Measurements from ENCODE around the gene COX5A.
A peak's percentile ranks its signal among the peaks of the same experiment; 100 is the strongest.

The COX5A gene

GRCh38 chr15:74955796-74956647 lies 18.1 kb upstream of the COX5A start:
- TF ChIP-seq, protein P1, sequence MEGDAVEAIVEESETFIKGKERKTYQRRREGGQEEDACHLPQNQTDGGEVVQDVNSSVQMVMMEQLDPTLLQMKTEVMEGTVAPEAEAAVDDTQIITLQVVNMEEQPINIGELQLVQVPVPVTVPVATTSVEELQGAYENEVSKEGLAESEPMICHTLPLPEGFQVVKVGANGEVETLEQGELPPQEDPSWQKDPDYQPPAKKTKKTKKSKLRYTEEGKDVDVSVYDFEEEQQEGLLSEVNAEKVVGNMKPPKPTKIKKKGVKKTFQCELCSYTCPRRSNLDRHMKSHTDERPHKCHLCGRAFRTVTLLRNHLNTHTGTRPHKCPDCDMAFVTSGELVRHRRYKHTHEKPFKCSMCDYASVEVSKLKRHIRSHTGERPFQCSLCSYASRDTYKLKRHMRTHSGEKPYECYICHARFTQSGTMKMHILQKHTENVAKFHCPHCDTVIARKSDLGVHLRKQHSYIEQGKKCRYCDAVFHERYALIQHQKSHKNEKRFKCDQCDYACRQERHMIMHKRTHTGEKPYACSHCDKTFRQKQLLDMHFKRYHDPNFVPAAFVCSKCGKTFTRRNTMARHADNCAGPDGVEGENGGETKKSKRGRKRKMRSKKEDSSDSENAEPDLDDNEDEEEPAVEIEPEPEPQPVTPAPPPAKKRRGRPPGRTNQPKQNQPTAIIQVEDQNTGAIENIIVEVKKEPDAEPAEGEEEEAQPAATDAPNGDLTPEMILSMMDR (IDR thresholded peaks at IDR 0.05; ENCODE audit: insufficient read depth, missing control alignments): no peak
- no peak for DNase-seq (ENCODE audit: insufficient read length, low spot score)
- no peak for FAIRE-seq

DNA sequence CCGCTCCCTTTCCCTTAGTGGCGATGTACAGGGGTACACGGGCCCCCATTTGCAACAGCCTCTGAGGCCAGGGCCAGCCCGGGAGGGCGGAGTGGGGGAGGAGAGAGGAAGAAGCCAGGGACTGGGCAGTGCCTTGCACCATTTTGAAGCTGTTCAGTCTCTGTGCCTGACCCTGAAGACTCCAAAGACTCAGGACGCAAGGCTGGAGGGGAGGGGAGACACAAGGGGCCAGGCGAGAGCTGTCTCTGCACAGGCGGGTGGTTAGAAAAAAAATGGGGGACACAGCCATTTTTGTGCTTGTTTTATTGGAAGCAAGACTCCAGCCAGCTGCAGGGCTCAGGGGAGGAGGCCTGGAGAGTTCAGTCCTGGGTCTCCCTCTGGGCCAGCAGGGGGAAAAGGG lies 17.1 kb upstream of the COX5A start:
- FAIRE-seq (no peak), DNase-seq (ENCODE audit: insufficient read length, low spot score) (no peak)
- TF ChIP-seq, protein P1 (IDR thresholded peaks at IDR 0.05; ENCODE audit: insufficient read depth, missing control alignments): no peak

DNA sequence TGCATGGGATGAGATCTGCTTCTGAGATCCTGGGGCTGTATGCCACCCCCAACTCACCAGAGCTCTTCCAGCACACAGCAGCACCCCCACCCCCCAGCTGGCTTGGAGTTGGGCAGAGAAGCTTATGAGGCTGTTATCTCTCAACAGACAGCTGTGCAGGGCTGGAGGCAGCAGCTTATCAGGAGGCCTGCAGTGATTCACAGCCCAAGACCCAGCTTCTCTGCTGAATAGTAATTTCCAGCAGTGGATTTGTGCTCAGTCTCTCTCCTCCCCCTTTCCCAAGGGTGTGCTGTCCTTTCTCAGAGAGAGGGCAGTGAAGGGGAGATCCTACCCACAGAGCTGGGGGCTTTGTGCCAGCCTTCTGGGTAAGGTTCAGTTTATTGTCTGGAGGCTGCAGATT lies 16.6 kb upstream of the COX5A start:
- no peak for FAIRE-seq
- TF ChIP-seq, protein P1 (IDR thresholded peaks at IDR 0.05; ENCODE audit: insufficient read depth, missing control alignments): no peak
- DNase-seq (ENCODE audit: insufficient read length, low spot score): no peak

GRCh38 chr15:74951006-74951405 lies 13.1 kb upstream of the COX5A start:
- DNase-seq (ENCODE audit: insufficient read length, low spot score): no peak
- TF ChIP-seq, protein P1 (IDR thresholded peaks at IDR 0.05; ENCODE audit: insufficient read depth, missing control alignments): no peak
- no peak for FAIRE-seq

GRCh38 chr15:74950078-74950908 lies 12.4 kb upstream of the COX5A start:
- peak; percentile 72 for DNase-seq (ENCODE audit: insufficient read length, low spot score)
- TF ChIP-seq, protein P1 (IDR thresholded peaks at IDR 0.05; ENCODE audit: insufficient read depth, missing control alignments): peak; percentile 100

DNA sequence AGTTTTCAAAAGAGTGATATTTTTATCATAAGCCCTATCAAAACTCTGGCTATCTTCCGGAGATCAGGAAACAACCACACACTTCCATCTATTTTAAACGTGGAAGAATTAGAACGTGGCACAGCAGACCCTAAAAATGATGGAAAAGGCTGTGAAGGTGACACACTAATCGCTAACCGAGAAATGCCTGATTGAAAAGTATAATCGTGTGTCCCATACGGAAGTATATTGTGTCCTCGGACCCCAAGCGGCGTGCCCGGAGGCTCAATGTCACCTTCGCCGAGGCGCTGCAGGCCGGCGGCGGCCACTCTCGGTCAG lies 642 bp downstream of the COX5A start:
- no peak for FAIRE-seq
- TF ChIP-seq, protein P1 (IDR thresholded peaks at IDR 0.05; ENCODE audit: insufficient read depth, missing control alignments): no peak
- no peak for DNase-seq (ENCODE audit: insufficient read length, low spot score)

More at GRCh38 chr15:74950078-74950908, 12.4 kb upstream of the COX5A start:
- no peak for FAIRE-seq

All from D721Med (cell line).